ENCODE measurements around the gene RETSAT. TPM values are rescaled to one million over a fixed set of nuclear protein-coding genes. Genes with fewer than 3 reads are reported as not detected.

The RETSAT gene
- total and polyA plus RNA-seq, 2 of the 13 experiments (the other 11 are each of a cell fraction or from before 2014, with no cell fraction given): 46.7 to 61.0 TPM

DNA sequence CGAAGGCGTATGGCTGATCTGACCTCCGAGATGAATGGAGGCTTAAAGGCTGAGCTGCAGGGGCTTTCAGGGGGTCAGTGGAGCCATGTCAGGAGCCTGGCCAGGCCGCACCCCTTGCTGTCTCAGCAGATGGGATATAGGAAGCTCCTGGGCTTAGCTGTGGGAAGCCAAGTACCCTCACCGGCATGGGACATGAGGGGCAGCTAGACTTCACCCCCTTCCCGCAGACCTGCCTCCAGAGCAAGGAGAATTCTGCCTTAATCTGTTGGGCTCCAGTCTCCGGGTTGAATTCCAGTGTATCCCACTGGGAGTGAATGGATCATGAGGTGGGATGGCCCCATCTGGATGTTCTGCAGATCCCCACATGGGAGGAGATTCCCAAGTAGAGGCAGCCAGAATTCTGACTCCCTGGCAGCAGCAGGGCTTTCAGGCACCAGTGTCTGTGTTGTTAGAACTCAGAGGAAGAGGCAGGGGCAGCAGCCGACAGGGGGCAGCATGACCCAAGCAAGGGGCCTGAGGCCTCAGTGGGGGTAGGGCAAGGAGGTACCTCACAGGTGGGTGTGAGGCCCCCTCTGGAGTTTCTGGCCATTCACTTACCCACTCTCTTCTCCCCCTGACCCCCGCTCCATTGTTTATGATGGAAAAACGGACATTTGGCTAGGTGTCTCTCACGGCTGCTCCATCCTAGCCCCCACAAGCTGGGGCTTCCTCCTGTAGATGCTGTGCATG, 36.8 kb upstream of the RETSAT start (continued):
- TF ChIP-seq, protein P1, sequence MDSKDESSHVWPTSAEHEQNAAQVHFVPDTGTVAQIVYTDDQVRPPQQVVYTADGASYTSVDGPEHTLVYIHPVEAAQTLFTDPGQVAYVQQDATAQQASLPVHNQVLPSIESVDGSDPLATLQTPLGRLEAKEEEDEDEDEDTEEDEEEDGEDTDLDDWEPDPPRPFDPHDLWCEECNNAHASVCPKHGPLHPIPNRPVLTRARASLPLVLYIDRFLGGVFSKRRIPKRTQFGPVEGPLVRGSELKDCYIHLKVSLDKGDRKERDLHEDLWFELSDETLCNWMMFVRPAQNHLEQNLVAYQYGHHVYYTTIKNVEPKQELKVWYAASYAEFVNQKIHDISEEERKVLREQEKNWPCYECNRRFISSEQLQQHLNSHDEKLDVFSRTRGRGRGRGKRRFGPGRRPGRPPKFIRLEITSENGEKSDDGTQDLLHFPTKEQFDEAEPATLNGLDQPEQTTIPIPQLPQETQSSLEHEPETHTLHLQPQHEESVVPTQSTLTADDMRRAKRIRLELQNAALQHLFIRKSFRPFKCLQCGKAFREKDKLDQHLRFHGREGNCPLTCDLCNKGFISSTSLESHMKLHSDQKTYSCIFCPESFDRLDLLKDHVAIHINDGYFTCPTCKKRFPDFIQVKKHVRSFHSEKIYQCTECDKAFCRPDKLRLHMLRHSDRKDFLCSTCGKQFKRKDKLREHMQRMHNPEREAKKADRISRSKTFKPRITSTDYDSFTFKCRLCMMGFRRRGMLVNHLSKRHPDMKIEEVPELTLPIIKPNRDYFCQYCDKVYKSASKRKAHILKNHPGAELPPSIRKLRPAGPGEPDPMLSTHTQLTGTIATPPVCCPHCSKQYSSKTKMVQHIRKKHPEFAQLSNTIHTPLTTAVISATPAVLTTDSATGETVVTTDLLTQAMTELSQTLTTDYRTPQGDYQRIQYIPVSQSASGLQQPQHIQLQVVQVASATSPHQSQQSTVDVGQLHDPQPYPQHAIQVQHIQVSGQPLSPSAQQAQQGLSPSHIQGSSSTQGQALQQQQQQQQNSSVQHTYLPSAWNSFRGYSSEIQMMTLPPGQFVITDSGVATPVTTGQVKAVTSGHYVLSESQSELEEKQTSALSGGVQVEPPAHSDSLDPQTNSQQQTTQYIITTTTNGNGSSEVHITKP (CRISPR knock-in tag; IDR thresholded peaks at IDR 0.05; ENCODE audit: low read depth): 0 out of 2 replicates have a peak, but pooled peaks have one; percentile 39
- TF ChIP-seq HOXA3 (CRISPR knock-in tag; IDR thresholded peaks at IDR 0.05) (peak; percentile 32; the same call in 1 of the 2 replicates), ZNF891 (CRISPR knock-in tag; IDR thresholded peaks at IDR 0.05) (peak; percentile 19; the same call in 1 of the 2 replicates), TMF1 (CRISPR knock-in tag; IDR thresholded peaks at IDR 0.05; ENCODE audit: low read depth) (no peak), SMAD3 (CRISPR knock-in tag; IDR thresholded peaks at IDR 0.05) (peak; percentile 72; the same call in 1 of the 2 replicates), MYC (CRISPR knock-in tag; IDR thresholded peaks at IDR 0.05; ENCODE audit: borderline replicate concordance) (0 out of 2 replicates have a peak, but pooled peaks have one; percentile 27), WIZ (CRISPR knock-in tag; IDR thresholded peaks at IDR 0.05) (no peak), ELF3 (CRISPR knock-in tag; IDR thresholded peaks at IDR 0.05) (0 out of 2 replicates have a peak, but pooled peaks have one; percentile 46), ZBTB42 (CRISPR knock-in tag; IDR thresholded peaks at IDR 0.05) (no peak)
- TF ChIP-seq, protein P2, sequence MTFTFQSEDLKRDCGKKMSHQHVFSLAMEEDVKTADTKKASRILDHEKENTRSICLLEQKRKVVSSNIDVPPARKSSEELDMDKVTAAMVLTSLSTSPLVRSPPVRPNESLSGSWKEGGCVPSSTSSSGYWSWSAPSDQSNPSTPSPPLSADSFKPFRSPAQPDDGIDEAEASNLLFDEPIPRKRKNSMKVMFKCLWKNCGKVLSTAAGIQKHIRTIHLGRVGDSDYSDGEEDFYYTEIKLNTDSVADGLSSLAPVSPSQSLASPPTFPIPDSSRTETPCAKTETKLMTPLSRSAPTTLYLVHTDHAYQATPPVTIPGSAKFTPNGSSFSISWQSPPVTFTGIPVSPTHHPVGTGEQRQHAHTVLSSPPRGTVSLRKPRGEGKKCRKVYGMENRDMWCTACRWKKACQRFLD (CRISPR knock-in tag; IDR thresholded peaks at IDR 0.05; ENCODE audit: borderline replicate concordance): 0 out of 2 replicates have a peak, but pooled peaks have one; percentile 51
- TF ChIP-seq, protein P3, sequence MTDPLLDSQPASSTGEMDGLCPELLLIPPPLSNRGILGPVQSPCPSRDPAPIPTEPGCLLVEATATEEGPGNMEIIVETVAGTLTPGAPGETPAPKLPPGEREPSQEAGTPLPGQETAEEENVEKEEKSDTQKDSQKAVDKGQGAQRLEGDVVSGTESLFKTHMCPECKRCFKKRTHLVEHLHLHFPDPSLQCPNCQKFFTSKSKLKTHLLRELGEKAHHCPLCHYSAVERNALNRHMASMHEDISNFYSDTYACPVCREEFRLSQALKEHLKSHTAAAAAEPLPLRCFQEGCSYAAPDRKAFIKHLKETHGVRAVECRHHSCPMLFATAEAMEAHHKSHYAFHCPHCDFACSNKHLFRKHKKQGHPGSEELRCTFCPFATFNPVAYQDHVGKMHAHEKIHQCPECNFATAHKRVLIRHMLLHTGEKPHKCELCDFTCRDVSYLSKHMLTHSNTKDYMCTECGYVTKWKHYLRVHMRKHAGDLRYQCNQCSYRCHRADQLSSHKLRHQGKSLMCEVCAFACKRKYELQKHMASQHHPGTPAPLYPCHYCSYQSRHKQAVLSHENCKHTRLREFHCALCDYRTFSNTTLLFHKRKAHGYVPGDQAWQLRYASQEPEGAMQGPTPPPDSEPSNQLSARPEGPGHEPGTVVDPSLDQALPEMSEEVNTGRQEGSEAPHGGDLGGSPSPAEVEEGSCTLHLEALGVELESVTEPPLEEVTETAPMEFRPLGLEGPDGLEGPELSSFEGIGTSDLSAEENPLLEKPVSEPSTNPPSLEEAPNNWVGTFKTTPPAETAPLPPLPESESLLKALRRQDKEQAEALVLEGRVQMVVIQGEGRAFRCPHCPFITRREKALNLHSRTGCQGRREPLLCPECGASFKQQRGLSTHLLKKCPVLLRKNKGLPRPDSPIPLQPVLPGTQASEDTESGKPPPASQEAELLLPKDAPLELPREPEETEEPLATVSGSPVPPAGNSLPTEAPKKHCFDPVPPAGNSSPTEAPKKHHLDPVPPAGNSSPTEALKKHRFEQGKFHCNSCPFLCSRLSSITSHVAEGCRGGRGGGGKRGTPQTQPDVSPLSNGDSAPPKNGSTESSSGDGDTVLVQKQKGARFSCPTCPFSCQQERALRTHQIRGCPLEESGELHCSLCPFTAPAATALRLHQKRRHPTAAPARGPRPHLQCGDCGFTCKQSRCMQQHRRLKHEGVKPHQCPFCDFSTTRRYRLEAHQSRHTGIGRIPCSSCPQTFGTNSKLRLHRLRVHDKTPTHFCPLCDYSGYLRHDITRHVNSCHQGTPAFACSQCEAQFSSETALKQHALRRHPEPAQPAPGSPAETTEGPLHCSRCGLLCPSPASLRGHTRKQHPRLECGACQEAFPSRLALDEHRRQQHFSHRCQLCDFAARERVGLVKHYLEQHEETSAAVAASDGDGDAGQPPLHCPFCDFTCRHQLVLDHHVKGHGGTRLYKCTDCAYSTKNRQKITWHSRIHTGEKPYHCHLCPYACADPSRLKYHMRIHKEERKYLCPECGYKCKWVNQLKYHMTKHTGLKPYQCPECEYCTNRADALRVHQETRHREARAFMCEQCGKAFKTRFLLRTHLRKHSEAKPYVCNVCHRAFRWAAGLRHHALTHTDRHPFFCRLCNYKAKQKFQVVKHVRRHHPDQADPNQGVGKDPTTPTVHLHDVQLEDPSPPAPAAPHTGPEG (CRISPR knock-in tag; IDR thresholded peaks at IDR 0.05): no peak
- TF ChIP-seq, protein P4, sequence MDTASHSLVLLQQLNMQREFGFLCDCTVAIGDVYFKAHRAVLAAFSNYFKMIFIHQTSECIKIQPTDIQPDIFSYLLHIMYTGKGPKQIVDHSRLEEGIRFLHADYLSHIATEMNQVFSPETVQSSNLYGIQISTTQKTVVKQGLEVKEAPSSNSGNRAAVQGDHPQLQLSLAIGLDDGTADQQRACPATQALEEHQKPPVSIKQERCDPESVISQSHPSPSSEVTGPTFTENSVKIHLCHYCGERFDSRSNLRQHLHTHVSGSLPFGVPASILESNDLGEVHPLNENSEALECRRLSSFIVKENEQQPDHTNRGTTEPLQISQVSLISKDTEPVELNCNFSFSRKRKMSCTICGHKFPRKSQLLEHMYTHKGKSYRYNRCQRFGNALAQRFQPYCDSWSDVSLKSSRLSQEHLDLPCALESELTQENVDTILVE (CRISPR knock-in tag; IDR thresholded peaks at IDR 0.05): 0 out of 2 replicates have a peak, but pooled peaks have one; percentile 21
- TF ChIP-seq, protein P5, sequence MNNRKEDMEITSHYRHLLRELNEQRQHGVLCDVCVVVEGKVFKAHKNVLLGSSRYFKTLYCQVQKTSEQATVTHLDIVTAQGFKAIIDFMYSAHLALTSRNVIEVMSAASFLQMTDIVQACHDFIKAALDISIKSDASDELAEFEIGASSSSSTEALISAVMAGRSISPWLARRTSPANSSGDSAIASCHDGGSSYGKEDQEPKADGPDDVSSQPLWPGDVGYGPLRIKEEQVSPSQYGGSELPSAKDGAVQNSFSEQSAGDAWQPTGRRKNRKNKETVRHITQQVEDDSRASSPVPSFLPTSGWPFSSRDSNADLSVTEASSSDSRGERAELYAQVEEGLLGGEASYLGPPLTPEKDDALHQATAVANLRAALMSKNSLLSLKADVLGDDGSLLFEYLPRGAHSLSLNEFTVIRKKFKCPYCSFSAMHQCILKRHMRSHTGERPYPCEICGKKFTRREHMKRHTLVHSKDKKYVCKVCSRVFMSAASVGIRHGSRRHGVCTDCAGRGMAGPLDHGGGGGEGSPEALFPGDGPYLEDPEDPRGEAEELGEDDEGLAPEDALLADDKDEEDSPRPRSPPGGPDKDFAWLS (CRISPR knock-in tag; IDR thresholded peaks at IDR 0.05; ENCODE audit: borderline replicate concordance): peak; percentile 40; the same call in 1 of the 2 replicates

All from HepG2 (cell line).